Keratinocyte (primary cell): ENCODE results near the gene COL8A1.

Experiments used
- EZH2 ChIP-seq: IDR thresholded peaks from one replicate; pipeline ENCODE4 v1.6.1; 2012; ENCODE audit warnings: inconsistent platforms, mild to moderate bottlenecking, low read length, moderate library complexity
- TF ChIP-seq, protein P1 (sequence below), 3 experiments: IDR thresholded peaks in 1 of 3; conservative IDR thresholded peaks in 1 of 3; optimal IDR thresholded peaks in 1 of 3; 2 replicates in 2 of 3; 3 replicates in 1 of 3; pipeline versions ENCODE3 to v1.5.1; 2011; ENCODE audit warnings: low read length in 3 of 3, mild to moderate bottlenecking in 3 of 3, moderate library complexity in 2 of 3, control low read depth in 1 of 3, inconsistent platforms in 1 of 3; ENCODE audit not compliant: insufficient read depth in 2 of 3; ENCODE audit errors: extremely low read depth in 1 of 3

DNA sequence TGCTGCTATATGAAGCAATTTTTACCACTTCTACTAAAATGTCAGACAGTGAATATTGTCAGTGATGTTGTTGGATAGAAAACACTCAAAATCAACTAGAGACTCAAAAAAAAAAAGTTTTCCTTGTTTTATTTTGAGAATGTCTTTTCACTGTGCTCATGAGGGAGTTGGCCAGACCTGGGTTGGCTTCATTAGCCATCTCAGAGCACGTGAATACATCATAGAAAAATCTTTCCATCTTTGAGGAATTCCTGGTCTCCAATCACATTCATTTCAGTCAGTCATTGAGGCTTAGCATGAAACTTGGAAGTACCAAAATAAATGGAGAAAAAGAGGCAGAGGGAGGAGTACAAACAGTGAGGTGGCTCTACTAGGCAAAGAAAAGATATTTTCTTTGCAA is 121.6 kb downstream of the COL8A1 start:
- TF ChIP-seq, protein P1, sequence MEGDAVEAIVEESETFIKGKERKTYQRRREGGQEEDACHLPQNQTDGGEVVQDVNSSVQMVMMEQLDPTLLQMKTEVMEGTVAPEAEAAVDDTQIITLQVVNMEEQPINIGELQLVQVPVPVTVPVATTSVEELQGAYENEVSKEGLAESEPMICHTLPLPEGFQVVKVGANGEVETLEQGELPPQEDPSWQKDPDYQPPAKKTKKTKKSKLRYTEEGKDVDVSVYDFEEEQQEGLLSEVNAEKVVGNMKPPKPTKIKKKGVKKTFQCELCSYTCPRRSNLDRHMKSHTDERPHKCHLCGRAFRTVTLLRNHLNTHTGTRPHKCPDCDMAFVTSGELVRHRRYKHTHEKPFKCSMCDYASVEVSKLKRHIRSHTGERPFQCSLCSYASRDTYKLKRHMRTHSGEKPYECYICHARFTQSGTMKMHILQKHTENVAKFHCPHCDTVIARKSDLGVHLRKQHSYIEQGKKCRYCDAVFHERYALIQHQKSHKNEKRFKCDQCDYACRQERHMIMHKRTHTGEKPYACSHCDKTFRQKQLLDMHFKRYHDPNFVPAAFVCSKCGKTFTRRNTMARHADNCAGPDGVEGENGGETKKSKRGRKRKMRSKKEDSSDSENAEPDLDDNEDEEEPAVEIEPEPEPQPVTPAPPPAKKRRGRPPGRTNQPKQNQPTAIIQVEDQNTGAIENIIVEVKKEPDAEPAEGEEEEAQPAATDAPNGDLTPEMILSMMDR (optimal IDR thresholded peaks at IDR 0.05 in 1 of 3, IDR thresholded peaks at IDR 0.05 in 1 of 3, conservative IDR thresholded peaks at IDR 0.05 in 1 of 3; ENCODE audit: extremely low read depth in 1 of 3, insufficient read depth in 2 of 3, low read length in 3 of 3): no peak
- no peak for TF ChIP-seq EZH2
